BLaER1 treated with 17β-estradiol and CSF1 and Interleukin-3, amounts not matched to agents 10 nM and 100 nM (cell line): Measurements from ENCODE around the gene ITGB2.

ENCODE experiments used
- H3K27ac ChIP-seq, 11 experiments: shearing (Covaris generic); formaldehyde crosslinking; 2 replicates each; pipeline ENCODE4 v1.8.1; 2022
- H3K27me3 ChIP-seq, 11 experiments: shearing (Covaris generic); formaldehyde crosslinking; 2 replicates each; pipeline ENCODE4 v1.8.1; 2022
- H3K36me3 ChIP-seq, 11 experiments: shearing (Covaris generic); formaldehyde crosslinking; 2 replicates each; pipeline ENCODE4 v1.8.1; 2022
- H3K4me1 ChIP-seq, 10 experiments: shearing (Covaris generic); formaldehyde crosslinking; 2 replicates each; pipeline ENCODE4 v1.8.1; 2022
- H3K4me2 ChIP-seq, 11 experiments: shearing (Covaris generic); formaldehyde crosslinking; 2 replicates each; pipeline ENCODE4 v1.8.1; 2022
- H3K4me3 ChIP-seq, 10 experiments: shearing (Covaris generic); formaldehyde crosslinking; 2 replicates each; pipeline ENCODE4 v1.8.1; 2022
- H3K9ac ChIP-seq, 11 experiments: shearing (Covaris generic); formaldehyde crosslinking; 2 replicates each; pipeline ENCODE4 v1.8.1; 2022
- H3K9me3 ChIP-seq, 11 experiments: shearing (Covaris generic); formaldehyde crosslinking; replicated peaks in 1 of 11; 2 replicates each; pipeline ENCODE4 v1.8.1; 2022
- H4K20me1 ChIP-seq, 11 experiments: shearing (Covaris generic); formaldehyde crosslinking; 2 replicates each; pipeline ENCODE4 v1.8.1; 2022
- Cebpa-rat ChIP-seq, 11 experiments: shearing (Covaris generic); IDR thresholded peaks; 2 replicates each; pipeline ENCODE4 v1.8.1; 2022

ITGB2 gene

GRCh38 chr21:44957047-44957831 lies 36.5 kb upstream of the ITGB2 start:
- Histone ChIP-seq H3K9ac (peak overlapping the region in 5 of 11 experiments; percentile 8 to 72 (median 43); a peak in 9 of 22 replicates), H3K4me3 (peak overlapping the region in 4 of 10 experiments; percentile 4 to 49 (median 28); a peak in 5 of 20 replicates), H3K36me3 (peaks cover 28 to 74% (median 51%) of the 10 kb centered on the region in 11 experiments), H3K27ac (peak overlapping the region in 2 of 11 experiments; percentile 4 to 5; a peak in 3 of 22 replicates), H3K4me2 (peak overlapping the region; percentile 56 to 97 (median 90); a peak in 21 of 22 replicates), H3K9me3 (no peaks in the 10 kb centered on the region), H4K20me1 (peaks cover 92 to 100% (median 100%) of the 10 kb centered on the region in 11 experiments), H3K27me3 (peaks cover 0 to 100% (median 6%) of the 10 kb centered on the region in 11 experiments; a peak in 10 of 22 replicates), H3K4me1 (peaks cover 72 to 86% (median 83%) of the 10 kb centered on the region in 10 experiments)
- TF ChIP-seq Cebpa-rat (IDR thresholded peaks at IDR 0.05): no peak

DNA sequence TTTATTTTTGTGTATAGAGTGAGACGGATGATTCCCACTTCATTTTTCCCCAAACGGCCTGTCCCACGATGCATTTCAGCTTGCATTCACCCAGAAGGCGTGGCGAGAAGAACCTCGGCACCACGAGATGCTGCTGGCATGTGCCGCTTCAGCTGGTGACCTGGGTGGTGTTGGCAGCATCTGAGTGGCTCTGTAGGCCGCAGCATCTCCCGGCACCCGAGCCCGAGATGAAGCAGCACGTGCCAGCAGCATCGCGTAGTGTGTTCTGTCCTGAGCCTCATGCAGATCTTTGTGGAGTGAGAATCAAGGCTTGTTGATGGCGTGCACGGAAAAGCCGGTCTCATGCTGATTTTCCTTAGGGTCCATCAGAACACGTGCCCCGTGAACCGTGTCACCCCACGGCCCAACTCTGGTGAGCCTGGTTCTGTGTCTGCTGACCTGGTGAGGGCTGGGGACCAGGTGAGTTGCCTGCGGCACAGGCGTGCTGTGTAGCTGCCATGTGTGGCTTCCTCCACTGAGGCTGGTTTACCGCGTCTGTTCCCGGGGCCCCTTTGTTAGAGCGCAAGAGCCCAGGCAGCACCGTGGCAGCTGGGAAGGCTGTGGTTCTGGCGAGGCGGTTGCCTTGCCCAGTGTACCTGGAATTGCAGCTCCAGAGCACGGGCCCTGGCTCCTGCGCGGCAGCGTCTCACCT lies 35.8 kb upstream of the ITGB2 start:
- H3K4me3 ChIP-seq: peak overlapping the region in 3 of 10 experiments; percentile 15 to 49 (median 41); a peak in 5 of 20 replicates
- peaks cover 0 to 100% (median 6%) of the 10 kb centered on the region in 11 experiments; a peak in 10 of 22 replicates for H3K27me3 ChIP-seq
- H3K27ac ChIP-seq: peak overlapping the region in 2 of 11 experiments; percentile 5 to 42; a peak in 3 of 22 replicates
- TF ChIP-seq Cebpa-rat (IDR thresholded peaks at IDR 0.05): no peak
- peak overlapping the region in 4 of 11 experiments; percentile 8 to 72 (median 52); a peak in 7 of 22 replicates for H3K9ac ChIP-seq
- no peaks in the 10 kb centered on the region for H3K9me3 ChIP-seq
- peaks cover 21 to 73% (median 50%) of the 10 kb centered on the region in 11 experiments for H3K36me3 ChIP-seq
- peak overlapping the region; percentile 56 to 97 (median 90) for H3K4me2 ChIP-seq
- H3K4me1 ChIP-seq: peaks cover 75 to 92% (median 90%) of the 10 kb centered on the region in 10 experiments
- H4K20me1 ChIP-seq: peaks cover 93 to 100% (median 100%) of the 10 kb centered on the region in 11 experiments

- Histone ChIP-seq H3K9ac (peak overlapping the region in 5 of 11 experiments; percentile 5 to 72 (median 43); a peak in 7 of 22 replicates), H4K20me1 (peaks cover 93 to 100% (median 100%) of the 10 kb centered on the region in 11 experiments), H3K27me3 (peaks cover 0 to 98% (median 6%) of the 10 kb centered on the region in 11 experiments; a peak in 10 of 22 replicates), H3K4me1 (peaks cover 75 to 99% (median 97%) of the 10 kb centered on the region in 10 experiments), H3K9me3 (no peaks in the 10 kb centered on the region), H3K27ac (peak overlapping the region in 3 of 11 experiments; percentile 36 to 44 (median 42); a peak in 3 of 22 replicates), H3K4me2 (peak overlapping the region; percentile 56 to 97 (median 90)), H3K4me3 (peak overlapping the region in 3 of 10 experiments; percentile 4 to 49 (median 41); a peak in 4 of 20 replicates), H3K36me3 (peaks cover 14 to 72% (median 50%) of the 10 kb centered on the region in 11 experiments)
- TF ChIP-seq Cebpa-rat (IDR thresholded peaks at IDR 0.05): no peak
Observed at GRCh38 chr21:44955798-44956175, 35.1 kb upstream of the ITGB2 start.

DNA sequence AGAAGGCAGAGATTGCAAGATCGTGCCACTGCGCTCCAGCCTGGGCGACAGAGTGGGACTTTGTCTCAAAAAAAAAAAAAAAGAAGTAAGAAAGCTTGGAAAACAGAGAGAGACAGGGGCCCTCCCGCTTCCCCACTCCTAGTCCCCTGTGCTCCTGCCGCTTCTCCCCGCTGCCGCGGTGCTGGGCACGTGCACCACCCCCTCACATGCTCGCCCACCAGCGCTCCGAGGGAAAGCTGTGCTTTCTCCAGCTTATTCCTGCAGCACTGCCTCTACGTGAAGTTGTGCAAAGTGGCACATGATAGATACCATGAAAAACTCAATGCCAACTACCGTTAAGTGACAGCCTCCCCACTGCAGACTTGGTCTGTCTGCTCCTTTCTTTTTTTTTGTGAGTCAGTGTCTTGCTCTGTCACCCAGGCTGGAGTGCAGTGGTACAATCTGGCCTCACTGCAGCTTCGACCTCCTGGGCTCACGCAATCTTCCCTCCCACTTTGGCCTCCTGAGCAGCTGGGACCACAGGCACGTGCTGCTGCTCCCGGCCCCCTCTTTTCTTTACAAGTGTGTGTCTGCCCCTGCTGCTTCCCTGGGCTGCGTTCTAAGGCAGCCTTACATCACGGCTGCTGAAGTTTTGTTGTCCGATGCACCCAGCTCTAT lies 34.6 kb upstream of the ITGB2 start:
- peaks cover 93 to 100% (median 100%) of the 10 kb centered on the region in 11 experiments for H4K20me1 ChIP-seq
- peaks cover 75 to 100% (median 100%) of the 10 kb centered on the region in 10 experiments for H3K4me1 ChIP-seq
- H3K9ac ChIP-seq: peak overlapping the region in 5 of 11 experiments; percentile 5 to 72 (median 49); a peak in 6 of 22 replicates
- H3K4me2 ChIP-seq: peak overlapping the region; percentile 56 to 97 (median 90)
- no peak for TF ChIP-seq Cebpa-rat (IDR thresholded peaks at IDR 0.05)
- peaks cover 9 to 73% (median 50%) of the 10 kb centered on the region in 11 experiments for H3K36me3 ChIP-seq
- H3K4me3 ChIP-seq: peak overlapping the region in 2 of 10 experiments; percentile 41 to 49; a peak in 4 of 20 replicates
- H3K27ac ChIP-seq: peak overlapping the region in 3 of 11 experiments; percentile 36 to 76 (median 44); a peak in 3 of 22 replicates
- H3K9me3 ChIP-seq: no peaks in the 10 kb centered on the region
- H3K27me3 ChIP-seq: peaks cover 0 to 98% (median 2%) of the 10 kb centered on the region in 11 experiments; a peak in 10 of 22 replicates

DNA sequence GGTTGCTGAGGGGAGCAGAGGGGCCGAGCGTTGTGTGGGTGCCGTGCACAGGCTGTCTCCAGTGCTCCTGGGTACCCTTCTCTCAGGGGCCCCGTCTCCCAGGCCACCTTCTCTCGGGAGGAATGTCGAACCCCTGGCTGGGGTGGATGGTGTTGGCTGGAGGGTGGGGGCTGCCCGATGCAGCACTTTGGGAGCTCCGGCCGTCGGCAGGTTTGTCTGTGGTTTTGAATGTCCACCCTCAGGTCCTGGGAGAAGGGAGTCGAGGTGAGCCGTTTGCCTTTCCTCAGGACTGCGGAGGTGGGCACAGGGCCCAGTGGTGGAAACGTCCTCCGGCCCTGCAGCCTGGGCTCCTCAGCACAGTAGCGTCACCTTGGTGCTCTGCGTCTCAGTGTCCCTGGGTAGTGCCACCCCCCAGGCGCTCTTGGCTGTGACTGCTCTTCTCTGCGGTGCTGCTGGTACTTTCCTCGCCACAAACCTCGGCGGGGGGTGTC lies 33.6 kb upstream of the ITGB2 start:
- peaks cover 4 to 68% (median 47%) of the 10 kb centered on the region in 11 experiments; a peak in 21 of 22 replicates for H3K36me3 ChIP-seq
- H3K4me1 ChIP-seq: peaks cover 72 to 100% (median 100%) of the 10 kb centered on the region in 10 experiments
- peak overlapping the region; percentile 45 to 97 (median 90); a peak in 19 of 22 replicates for H3K4me2 ChIP-seq
- peak overlapping the region in 1 of 10 experiments; percentile 49; a peak in 4 of 20 replicates for H3K4me3 ChIP-seq
- TF ChIP-seq Cebpa-rat (IDR thresholded peaks at IDR 0.05): no peak
- peaks cover 0 to 94% (median 0%) of the 10 kb centered on the region in 11 experiments; a peak in 9 of 22 replicates for H3K27me3 ChIP-seq
- H3K9ac ChIP-seq: peak overlapping the region in 6 of 11 experiments; percentile 4 to 72 (median 54); a peak in 9 of 22 replicates
- H3K9me3 ChIP-seq: no peaks in the 10 kb centered on the region
- H4K20me1 ChIP-seq: peaks cover 92 to 100% (median 100%) of the 10 kb centered on the region in 11 experiments
- H3K27ac ChIP-seq: peak overlapping the region in 3 of 11 experiments; percentile 9 to 76 (median 55); a peak in 3 of 22 replicates

GRCh38 chr21:44953628-44954021 lies 32.9 kb upstream of the ITGB2 start:
- peaks cover 65 to 100% (median 99%) of the 10 kb centered on the region in 10 experiments for H3K4me1 ChIP-seq
- H3K27me3 ChIP-seq: peaks cover 0 to 87% (median 0%) of the 10 kb centered on the region in 11 experiments; a peak in 9 of 22 replicates
- TF ChIP-seq Cebpa-rat (IDR thresholded peaks at IDR 0.05): no peak
- H3K4me2 ChIP-seq: peak overlapping the region; percentile 45 to 97 (median 90)
- H3K9ac ChIP-seq: peak overlapping the region in 6 of 11 experiments; percentile 14 to 72 (median 54); a peak in 9 of 22 replicates
- no peaks in the 10 kb centered on the region for H3K9me3 ChIP-seq
- peak overlapping the region in 4 of 11 experiments; percentile 26 to 76 (median 60); a peak in 6 of 22 replicates for H3K27ac ChIP-seq
- H3K36me3 ChIP-seq: peaks cover 4 to 71% (median 51%) of the 10 kb centered on the region in 11 experiments; a peak in 21 of 22 replicates
- peak overlapping the region in 2 of 10 experiments; percentile 35 to 49; a peak in 4 of 20 replicates for H3K4me3 ChIP-seq
- H4K20me1 ChIP-seq: peaks cover 92 to 100% (median 100%) of the 10 kb centered on the region in 11 experiments

DNA sequence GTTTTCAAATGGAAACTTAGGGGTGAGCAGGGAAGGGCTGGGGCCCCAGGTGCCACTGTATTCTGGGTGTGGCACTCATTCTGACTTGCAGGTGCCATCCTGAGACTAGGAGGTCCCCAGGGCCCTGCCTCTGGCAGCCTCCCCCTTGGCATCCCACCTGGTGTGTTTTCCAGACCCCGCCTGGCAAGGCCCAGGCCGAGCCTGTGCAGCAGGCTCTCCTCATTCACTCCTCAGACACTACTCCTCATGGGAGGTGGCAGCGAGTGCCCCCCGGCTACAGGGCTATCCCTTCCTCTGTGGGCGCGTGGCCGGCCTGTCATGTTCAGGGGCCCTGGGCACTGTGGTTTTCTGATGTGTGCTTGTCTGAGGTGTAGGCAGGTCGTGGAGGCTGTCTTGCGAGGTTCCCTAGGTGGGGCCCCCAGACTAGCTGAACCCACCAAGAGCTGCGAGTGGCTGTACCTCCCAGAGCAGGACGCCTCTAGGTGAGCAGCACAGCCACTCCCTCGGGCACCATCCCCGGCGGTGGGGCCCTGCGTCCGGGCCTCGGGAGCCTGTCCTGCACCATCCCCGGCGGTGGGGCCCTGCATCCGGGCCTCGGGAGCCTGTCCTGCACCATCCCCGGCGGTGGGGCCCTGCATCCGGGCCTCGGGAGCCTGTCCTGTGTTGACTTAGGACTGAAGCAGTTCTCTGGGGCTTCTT lies 32.4 kb upstream of the ITGB2 start:
- Histone ChIP-seq H3K9ac (peak overlapping the region in 7 of 11 experiments; percentile 0 to 72 (median 49); a peak in 9 of 22 replicates), H3K4me2 (peak overlapping the region; percentile 45 to 97 (median 90)), H3K9me3 (no peaks in the 10 kb centered on the region), H3K27ac (peak overlapping the region in 4 of 11 experiments; percentile 26 to 76 (median 60); a peak in 8 of 22 replicates), H3K27me3 (peaks cover 0 to 81% (median 0%) of the 10 kb centered on the region in 11 experiments; a peak in 9 of 22 replicates), H3K36me3 (peaks cover 4 to 71% (median 51%) of the 10 kb centered on the region in 11 experiments; a peak in 21 of 22 replicates), H4K20me1 (peaks cover 91 to 100% (median 100%) of the 10 kb centered on the region in 11 experiments), H3K4me1 (peaks cover 60 to 100% (median 95%) of the 10 kb centered on the region in 10 experiments), H3K4me3 (peak overlapping the region in 3 of 10 experiments; percentile 35 to 49 (median 37); a peak in 5 of 20 replicates)
- TF ChIP-seq Cebpa-rat (IDR thresholded peaks at IDR 0.05): no peak
